ENCODE results near the gene TMX1. TPM values are rescaled to one million over a fixed set of nuclear protein-coding genes. Genes with fewer than 3 reads are reported as not detected.

Gene TMX1
- total and polyA plus RNA-seq, 2 donors, result 19.2 to 48.5 TPM

GRCh38 chr14:51293149-51293911 lies 53.3 kb downstream of the TMX1 start:
- Histone ChIP-seq H3K4me3 (ENCODE audit: low read depth, low read length) (no peak overlapping the region), H3K36me3 (ENCODE audit: insufficient read depth) (no peaks in the 10 kb centered on the region), H3K27ac (ENCODE audit: low read depth) (no peak overlapping the region), H3K4me1 (ENCODE audit: insufficient read depth) (no peaks in the 10 kb centered on the region)
- WGBS, result 35% methylated on average over 7 of the region's 7 CpGs
- DNase-seq (ENCODE audit: extremely low spot score), result no peak

GRCh38 chr14:51293912-51294389 lies 53.9 kb downstream of the TMX1 start:
- 74% methylated on average over 6 of the region's 6 CpGs for WGBS

GRCh38 chr14:51294951-51295525 lies 55.0 kb downstream of the TMX1 start:
- DNase-seq (ENCODE audit: extremely low spot score), result no peak
- H3K36me3 ChIP-seq (ENCODE audit: insufficient read depth), result no peaks in the 10 kb centered on the region
- H3K27ac ChIP-seq (ENCODE audit: low read depth), result no peak overlapping the region
- WGBS, result 86% methylated on average over 6 of the region's 6 CpGs
- no peak overlapping the region for H3K4me3 ChIP-seq (ENCODE audit: low read depth, low read length)
- no peaks in the 10 kb centered on the region for H3K4me1 ChIP-seq (ENCODE audit: insufficient read depth)

More at GRCh38 chr14:51293912-51294389, 53.9 kb downstream of the TMX1 start:
- Histone ChIP-seq H3K4me1 (ENCODE audit: insufficient read depth) (no peaks in the 10 kb centered on the region), H3K36me3 (ENCODE audit: insufficient read depth) (no peaks in the 10 kb centered on the region), H3K4me3 (ENCODE audit: low read depth, low read length) (no peak overlapping the region), H3K27ac (ENCODE audit: low read depth) (no peak overlapping the region)
- DNase-seq (ENCODE audit: extremely low spot score), result no peak

GRCh38 chr14:51295646-51296263 lies 55.7 kb downstream of the TMX1 start:
- no peaks in the 10 kb centered on the region for H3K36me3 ChIP-seq (ENCODE audit: insufficient read depth)
- no peak overlapping the region for H3K4me3 ChIP-seq (ENCODE audit: low read depth, low read length)
- DNase-seq (ENCODE audit: extremely low spot score), result no peak
- 88% methylated on average over 6 of the region's 6 CpGs for WGBS
- H3K27ac ChIP-seq (ENCODE audit: low read depth), result no peak overlapping the region
- no peaks in the 10 kb centered on the region for H3K4me1 ChIP-seq (ENCODE audit: insufficient read depth)

- H3K4me3 ChIP-seq (ENCODE audit: low read depth, low read length), result no peak overlapping the region
- H3K27ac ChIP-seq (ENCODE audit: low read depth), result no peak overlapping the region
- WGBS, result 96% methylated on average over 3 of the region's 3 CpGs
- H3K36me3 ChIP-seq (ENCODE audit: insufficient read depth), result no peaks in the 10 kb centered on the region
- DNase-seq (ENCODE audit: extremely low spot score), result no peak
- no peaks in the 10 kb centered on the region for H3K4me1 ChIP-seq (ENCODE audit: insufficient read depth)
Measured at GRCh38 chr14:51297066-51297465, 57.0 kb downstream of the TMX1 start.

GRCh38 chr14:51298895-51299294 lies 58.8 kb downstream of the TMX1 start:
- DNase-seq (ENCODE audit: extremely low spot score), result no peak
- WGBS, result 86% methylated on average over 1 of the region's 1 CpG
- no peaks in the 10 kb centered on the region for H3K4me1 ChIP-seq (ENCODE audit: insufficient read depth)
- no peak overlapping the region for H3K4me3 ChIP-seq (ENCODE audit: low read depth, low read length)
- H3K36me3 ChIP-seq (ENCODE audit: insufficient read depth), result no peaks in the 10 kb centered on the region
- no peak overlapping the region for H3K27ac ChIP-seq (ENCODE audit: low read depth)

GRCh38 chr14:51302295-51303030 lies 62.4 kb downstream of the TMX1 start:
- no peaks in the 10 kb centered on the region for H3K4me1 ChIP-seq (ENCODE audit: insufficient read depth)
- no peak overlapping the region for H3K4me3 ChIP-seq (ENCODE audit: low read depth, low read length)
- no peak for DNase-seq (ENCODE audit: extremely low spot score)
- H3K27ac ChIP-seq (ENCODE audit: low read depth), result no peak overlapping the region
- WGBS, result 81% methylated on average over 3 of the region's 3 CpGs
- no peaks in the 10 kb centered on the region for H3K36me3 ChIP-seq (ENCODE audit: insufficient read depth)

GRCh38 chr14:51304438-51304837 lies 64.4 kb downstream of the TMX1 start:
- no peak for DNase-seq (ENCODE audit: extremely low spot score)
- Histone ChIP-seq H3K4me1 (ENCODE audit: insufficient read depth) (no peaks in the 10 kb centered on the region), H3K4me3 (ENCODE audit: low read depth, low read length) (no peak overlapping the region), H3K27ac (ENCODE audit: low read depth) (no peak overlapping the region), H3K36me3 (ENCODE audit: insufficient read depth) (no peaks in the 10 kb centered on the region)
- WGBS, result 69% methylated on average over 5 of the region's 5 CpGs

- WGBS, result 33% methylated on average over 4 of the region's 4 CpGs
- H3K36me3 ChIP-seq (ENCODE audit: insufficient read depth), result no peaks in the 10 kb centered on the region
- no peak for DNase-seq (ENCODE audit: extremely low spot score)
- no peak overlapping the region for H3K4me3 ChIP-seq (ENCODE audit: low read depth, low read length)
- no peak overlapping the region for H3K27ac ChIP-seq (ENCODE audit: low read depth)
- no peaks in the 10 kb centered on the region for H3K4me1 ChIP-seq (ENCODE audit: insufficient read depth)
Measured at GRCh38 chr14:51304941-51305340, 64.9 kb downstream of the TMX1 start.

- WGBS, result 71% methylated on average over 1 of the region's 1 CpG
- H3K4me3 ChIP-seq (ENCODE audit: low read depth, low read length), result no peak overlapping the region
- no peak for DNase-seq (ENCODE audit: extremely low spot score)
- no peak overlapping the region for H3K27ac ChIP-seq (ENCODE audit: low read depth)
- H3K36me3 ChIP-seq (ENCODE audit: insufficient read depth), result no peaks in the 10 kb centered on the region
- no peaks in the 10 kb centered on the region for H3K4me1 ChIP-seq (ENCODE audit: insufficient read depth)
Measured at GRCh38 chr14:51305751-51306150, 65.7 kb downstream of the TMX1 start.

Small RNA genes within 50 kb of the gene (small RNA-seq; reads per million reads assigned to genes)
- gene RF00019, result not detected
- gene RF00156, result not detected

Other genes starting within 250 kb of the TMX1 start
- 1.1 TPM for gene TRIM9, start 145.1 kb upstream of the TMX1 start, total RNA-seq
- 0.70 TPM for gene TRIM9, start 145.1 kb upstream of the TMX1 start, polyA plus RNA-seq

Data from urinary bladder (tissue), 4 donors.